HCT116 (cell line): ENCODE measurements around the gene PCDHGC4. TPM values are rescaled to one million over a fixed set of nuclear protein-coding genes. Genes with fewer than 3 reads are reported as not detected.

ENCODE experiments used
- ATAC-seq: fragments of 200-7000 bp; cut with Tn5 transposase; 2 replicates; pipeline ENCODE4 v1.9.1; 2020; ENCODE audit warnings: mild to moderate bottlenecking, moderate library complexity
- BruUV-seq: library from RNA; stranded (reverse); fragments of 400-500 nt; replicated peaks from 2 replicates; lab custom pipeline; 2021; lab: Mats Ljungman, UMichigan
- CTCF ChIA-PET: fragments of 300-600 bp; sonication (Branson Sonifier 250); formaldehyde crosslinking; loops from one replicate; lab custom pipeline; 2021; ENCODE audit warnings: antibody characterized with exemption; lab: Charles Lee
- POLR2A ChIA-PET: fragments of 300-600, 350-600 bp; sonication (Branson Sonifier 250); formaldehyde crosslinking; loops from one replicate; lab custom pipeline; 2021; ENCODE audit warnings: antibody characterized with exemption; lab: Charles Lee
- RAD21 ChIA-PET, 2 experiments: fragments of 300-600 bp; sonication (Branson Sonifier 250); formaldehyde crosslinking; loops; one replicate each; lab custom pipeline; 2023; ENCODE audit warnings: low total read pairs in 2 of 2; ENCODE audit not compliant: uncharacterized antibody in 2 of 2, unreplicated experiment in 2 of 2, low non-redundant PET in 1 of 2; lab: Charles Lee
- DNase-seq: peaks from one replicate; pipeline ENCODE4 v3.0.0-alpha.2; 2010; ENCODE audit warnings: low read depth, low spot score
- H2AFZ ChIP-seq: fragments of 200-600 bp; shearing (Covaris generic), sonication (generic); 2 replicates; pipeline ENCODE4 v1.6.1; 2017; ENCODE audit warnings: low read depth, mixed run types, mixed read lengths, antibody characterized with exemption, low read length; ENCODE audit not compliant: poor library complexity, severe bottlenecking
- H3K27ac ChIP-seq: 2 replicates; pipeline ENCODE4 v1.5.1; 2012; ENCODE audit warnings: low read depth, low read length
- H3K27me3 ChIP-seq: fragments of 200-600 bp; sonication (generic); 2 replicates; pipeline ENCODE4 v1.6.1; 2016; ENCODE audit warnings: mixed run types, low read length, mixed read lengths; ENCODE audit not compliant: insufficient read depth
- H3K36me3 ChIP-seq, 2 experiments: fragments of 200-500 bp in 1 of 2; fragments of 200-600 bp in 1 of 2; sonication (Bioruptor generic) in 1 of 2; sonication (generic) in 1 of 2; 2 replicates each; pipeline versions ENCODE4 v1.5.1 to v1.6.1; 2014 to 2016; ENCODE audit warnings: low read length in 2 of 2, inconsistent platforms in 1 of 2, mixed read lengths in 1 of 2, mixed run types in 1 of 2; ENCODE audit not compliant: insufficient read depth in 2 of 2, control insufficient read depth in 1 of 2
- H3K4me1 ChIP-seq, 2 experiments: fragments of 200-600 bp in 1 of 2; sonication (generic) in 1 of 2; 2 replicates each; pipeline versions ENCODE4 v1.5.1 to v1.6.1; 2012 to 2017; ENCODE audit warnings: low read length in 2 of 2, inconsistent platforms in 1 of 2, mild to moderate bottlenecking in 1 of 2, mixed read lengths in 1 of 2, mixed run types in 1 of 2, moderate library complexity in 1 of 2; ENCODE audit not compliant: insufficient read depth in 2 of 2, control insufficient read depth in 1 of 2
- H3K4me2 ChIP-seq: fragments of 200-600 bp; sonication (generic); 2 replicates; pipeline ENCODE4 v1.6.1; 2017; ENCODE audit warnings: mixed run types, low read length, mixed read lengths
- H3K4me3 ChIP-seq, 2 experiments: fragments of 200-600 bp in 1 of 2; sonication (generic) in 1 of 2; replicated peaks in 1 of 2; 2 replicates each; pipeline ENCODE4 v1.5.1; 2011 to 2016; ENCODE audit warnings: low read length in 2 of 2, control low read depth in 1 of 2, low read depth in 1 of 2, mild to moderate bottlenecking in 1 of 2, mixed read lengths in 1 of 2, mixed run types in 1 of 2
- H3K79me2 ChIP-seq: fragments of 200-600 bp; sonication (generic); 2 replicates; pipeline ENCODE4 v1.6.1; 2017; ENCODE audit warnings: mild to moderate bottlenecking, mixed run types, low read length, moderate library complexity, mixed read lengths; ENCODE audit not compliant: insufficient read depth
- H3K9ac ChIP-seq: fragments of 200-600 bp; sonication (generic); 2 replicates; pipeline ENCODE4 v1.6.1; 2016; ENCODE audit warnings: low read length, mixed read lengths
- H3K9me2 ChIP-seq: fragments of 200-600 bp; sonication (generic), shearing (Covaris generic); 2 replicates; pipeline ENCODE4 v1.6.1; 2017; ENCODE audit warnings: mixed run types, mild to moderate bottlenecking, moderate library complexity; ENCODE audit not compliant: insufficient read depth
- H3K9me3 ChIP-seq, 2 experiments: fragments of 200-500 bp in 1 of 2; fragments of 200-600 bp in 1 of 2; sonication (Bioruptor generic) in 1 of 2; sonication (generic) in 1 of 2; 2 replicates each; pipeline ENCODE4 v1.6.1; 2014 to 2017; ENCODE audit warnings: low read length in 2 of 2, mixed read lengths in 2 of 2, inconsistent platforms in 1 of 2, low read depth in 1 of 2, mild to moderate bottlenecking in 1 of 2, mixed run types in 1 of 2, moderate library complexity in 1 of 2; ENCODE audit not compliant: control insufficient read depth in 1 of 2, insufficient read depth in 1 of 2
- H4K20me1 ChIP-seq: fragments of 200-600 bp; sonication (generic), shearing (Covaris generic); 2 replicates; pipeline ENCODE4 v1.6.1; 2017; ENCODE audit warnings: mixed run types, mild to moderate bottlenecking, moderate library complexity; ENCODE audit not compliant: insufficient read depth
- ATF3 ChIP-seq: IDR thresholded peaks from 2 replicates; pipeline ENCODE4 v1.6.1; 2012
- CTCF ChIP-seq, 3 experiments: fragments of 200-600 bp in 1 of 3; sonication (generic) in 1 of 3; IDR thresholded peaks in 2 of 3; conservative IDR thresholded peaks in 1 of 3; 2 replicates each; pipeline ENCODE4 v1.5.1; 2012 to 2017; ENCODE audit warnings: low read depth in 2 of 3, low read length in 2 of 3, antibody characterized with exemption in 1 of 3, borderline replicate concordance in 1 of 3, control low read depth in 1 of 3, mild to moderate bottlenecking in 1 of 3, mixed read lengths in 1 of 3, mixed run types in 1 of 3, moderate library complexity in 1 of 3; ENCODE audit not compliant: insufficient read depth in 1 of 3
- EGR1 ChIP-seq: IDR thresholded peaks from 2 replicates; pipeline ENCODE4 v1.6.1; 2012; ENCODE audit warnings: low read depth
- ELF1 ChIP-seq: IDR thresholded peaks from 2 replicates; pipeline ENCODE4 v1.6.1; 2012; ENCODE audit warnings: low read depth, borderline replicate concordance
- EZH2 ChIP-seq: fragments of 200-600 bp; sonication (generic); IDR thresholded peaks from 2 replicates; pipeline ENCODE4 v1.6.1; 2017; ENCODE audit warnings: antibody characterized with exemption, mixed run types
- FOSL1 ChIP-seq: IDR thresholded peaks from 2 replicates; pipeline ENCODE4 v1.6.1; 2012; ENCODE audit warnings: low read depth
- JUND ChIP-seq: IDR thresholded peaks from 2 replicates; pipeline ENCODE4 v1.6.1; 2012
- POLR2A ChIP-seq: IDR thresholded peaks from 2 replicates; pipeline ENCODE4 v1.7.0; 2011; ENCODE audit warnings: borderline replicate concordance; ENCODE audit not compliant: insufficient read depth, insufficient read length; ENCODE audit errors: extremely low read depth
- POLR2AphosphoS5 ChIP-seq: IDR thresholded peaks from 2 replicates; pipeline ENCODE4 v1.6.1; 2011; ENCODE audit warnings: mild to moderate bottlenecking, low read depth, low read length, moderate library complexity
- RAD21 ChIP-seq: IDR thresholded peaks from 2 replicates; pipeline ENCODE4 v1.6.1; 2012; ENCODE audit warnings: low read depth, mild to moderate bottlenecking
- REST ChIP-seq: IDR thresholded peaks from 2 replicates; pipeline ENCODE4 v1.6.1; 2012; ENCODE audit warnings: low read depth
- SP1 ChIP-seq: IDR thresholded peaks from 2 replicates; pipeline ENCODE4 v1.6.1; 2012; ENCODE audit warnings: low read depth
- YY1 ChIP-seq: IDR thresholded peaks from 2 replicates; pipeline ENCODE4 v1.6.1; 2011; ENCODE audit warnings: low read length, low read depth, moderate library complexity, mild to moderate bottlenecking; ENCODE audit not compliant: insufficient replicate concordance; ENCODE audit errors: extremely low read depth
- ZBTB33 ChIP-seq: IDR thresholded peaks from 2 replicates; pipeline ENCODE4 v1.6.1; 2011; ENCODE audit warnings: mild to moderate bottlenecking, low read length, moderate library complexity; ENCODE audit not compliant: insufficient replicate concordance; ENCODE audit errors: extremely low read depth
- ZNF274 ChIP-seq: fragments of 200-500 bp; sonication (Bioruptor generic); IDR thresholded peaks from 2 replicates; pipeline ENCODE4 v1.6.1; 2014; ENCODE audit warnings: mild to moderate bottlenecking, low read depth, low read length, inconsistent platforms
- intact Hi-C: fragments of 100-400 bp; cut with micrococcal nuclease; formaldehyde crosslinking; loops from 2 replicates; pipeline ENCODE4 v1.10.0; 2022
- total RNA-seq: library from RNA; stranded (reverse); gene quantifications from one replicate; pipeline ENCODE4 v1.2.1, GENCODE V29; 2021; ENCODE audit not compliant: unreplicated experiment

Gene PCDHGC4
- total RNA-seq, 1 experiment from 2014 or later = 0.05 TPM

- peaks cover 9 to 50% of the 10 kb centered on the region in 2 experiments for H3K36me3 ChIP-seq
- no peaks in the 10 kb centered on the region for H3K9me3 ChIP-seq
- H3K4me2 ChIP-seq = peak overlapping the region; percentile 69
- ChIA-PET POLR2A (interaction anchor here (1.3 kb wide), 1 partner anchor 110 kb away, joined by 4 read pairs; the partner anchor contains the start of gene PCDHGA10), CTCF (interaction anchor here (1.1 to 3.0 kb wide), 11 partner anchors 9 to 330 kb away, joined by 3 to 33 read pairs (median 6); partner anchors contain the start of genes PCDHB10, PCDHGA10, PCDHGA11 and TAF7), RAD21 (interaction anchor here in 1 of 2 experiments (4.0 kb wide), 1 partner anchor 109 kb away, joined by 17 read pairs; the partner anchor contains the start of gene PCDHGA10)
- H3K79me2 ChIP-seq = peaks cover 15% of the 10 kb centered on the region; the same call in 1 of the 2 replicates
- DNase-seq = no peak
- no peaks in the 10 kb centered on the region for H3K27me3 ChIP-seq
- H2AFZ ChIP-seq = no peak overlapping the region
- intact Hi-C loops = no loop called here
- no peak for ATAC-seq
- no TSS peak for BruUV-seq
- peak overlapping the region; percentile 80 for H3K27ac ChIP-seq
- H3K9ac ChIP-seq = peak overlapping the region; percentile 61
- no peak for TF ChIP-seq REST
- TF ChIP-seq CTCF (IDR thresholded peaks at IDR 0.05 in 2 of 3, conservative IDR thresholded peaks at IDR 0.05 in 1 of 3; ENCODE audit: borderline replicate concordance in 1 of 3, insufficient read depth in 1 of 3, low read depth in 2 of 3, low read length in 2 of 3) = no peak
- no peak for TF ChIP-seq ATF3
- TF ChIP-seq JUND = no peak
- TF ChIP-seq FOSL1 = no peak
- TF ChIP-seq ZBTB33 = no peak
- TF ChIP-seq SP1 = no peak
- TF ChIP-seq YY1 = no peak
- TF ChIP-seq RAD21 = no peak
- no peak for TF ChIP-seq POLR2AphosphoS5
- no peak for TF ChIP-seq EZH2
- TF ChIP-seq POLR2A = no peak
- no peak for TF ChIP-seq ELF1
- TF ChIP-seq EGR1 = no peak
- TF ChIP-seq ZNF274 = no peak
- H3K4me1 ChIP-seq = peaks cover 43 to 69% of the 10 kb centered on the region in 2 experiments
- no peaks in the 10 kb centered on the region for H3K9me2 ChIP-seq
- no peaks in the 10 kb centered on the region for H4K20me1 ChIP-seq
- no peak overlapping the region for H3K4me3 ChIP-seq
Measured at GRCh38 chr5:141522301-141522700, 37.5 kb downstream of the PCDHGC4 start.
